Kidney tubule cell (primary cell): ENCODE results near the gene PIGM.

Experiments used
- DNase-seq: peaks from one replicate; pipeline ENCODE4 v3.0.0-alpha.2; 2018; ENCODE audit warnings: low spot score

The PIGM gene

GRCh38 chr1:160031365-160032164, at the start of gene PIGM:
Gene PIGM (minus strand): TSS chr1:160031990. CDS start chr1:160031739, 251 bp downstream.
- DNase-seq: peak; percentile 96

GRCh38 chr1:160081261-160081936, 49.6 kb upstream of the PIGM start, which contains the start of gene KCNJ9:
Gene KCNJ9 (plus strand): TSS chr1:160081538. CDS start chr1:160084031, 2,493 bp downstream.
- no peak for DNase-seq

- DNase-seq: no peak
Measured at GRCh38 chr1:160080381-160081100, 48.8 kb upstream of the PIGM start.

- DNase-seq: no peak
Measured at GRCh38 chr1:160079448-160079847, 47.7 kb upstream of the PIGM start.

GRCh38 chr1:160078512-160079195, 46.9 kb upstream of the PIGM start:
- DNase-seq: peak; percentile 49

GRCh38 chr1:160077486-160077885, 45.7 kb upstream of the PIGM start:
- DNase-seq: no peak

- peak; percentile 17 for DNase-seq
Measured at GRCh38 chr1:160076295-160076694, 44.5 kb upstream of the PIGM start.

- no peak for DNase-seq
Measured at GRCh38 chr1:160075836-160076235, 44.0 kb upstream of the PIGM start.

GRCh38 chr1:160074865-160075264, 43.1 kb upstream of the PIGM start:
- DNase-seq: no peak

GRCh38 chr1:160071289-160071688, 39.5 kb upstream of the PIGM start:
- no peak for DNase-seq

- peak; percentile 57 for DNase-seq
Measured at GRCh38 chr1:160070243-160071163, 38.7 kb upstream of the PIGM start.

GRCh38 chr1:160069460-160070231, 37.9 kb upstream of the PIGM start, which contains the start of gene KCNJ10:
Gene KCNJ10 (minus strand): TSS chr1:160070160. CDS start chr1:160042532, 27,628 bp downstream.
- no peak for DNase-seq

- no peak for DNase-seq
Measured at GRCh38 chr1:160068225-160068624, 36.4 kb upstream of the PIGM start.

- DNase-seq: no peak
Measured at GRCh38 chr1:160066829-160067745, 35.3 kb upstream of the PIGM start.

GRCh38 chr1:160064746-160065145, 33.0 kb upstream of the PIGM start:
- no peak for DNase-seq

- no peak for DNase-seq
Measured at GRCh38 chr1:160064164-160064563, 32.4 kb upstream of the PIGM start.

GRCh38 chr1:160063176-160063575, 31.4 kb upstream of the PIGM start:
- DNase-seq: no peak

- DNase-seq: no peak
Measured at GRCh38 chr1:160062230-160062532, 30.4 kb upstream of the PIGM start.
